Activated naive CD4-positive, alpha-beta T cell (primary cell): ENCODE results near the gene DPM1.

Source experiments
- DNase-seq, 4 experiments: peaks; one replicate each; lab custom pipeline; 2025; lab: John Stamatoyannopoulos, UW

The DPM1 gene

DNA sequence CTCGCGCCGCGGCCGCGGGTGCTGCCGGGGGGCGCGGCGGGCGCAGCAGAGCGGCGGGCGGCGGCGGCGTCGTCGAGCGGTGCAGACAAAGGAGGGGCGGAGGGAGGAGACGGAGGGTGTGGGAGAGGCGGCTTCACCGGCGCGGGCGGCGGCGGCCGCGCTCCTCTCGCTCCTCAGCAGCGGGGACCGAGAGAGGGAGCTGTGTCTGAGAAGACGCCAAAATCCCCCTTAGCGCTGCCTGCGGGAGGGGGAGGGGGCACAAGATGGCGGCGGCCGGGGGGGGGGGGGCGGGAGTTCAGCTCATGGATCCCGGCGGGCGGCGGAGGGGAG, 27.4 kb downstream of the DPM1 start:
- peak in 2 of 4 experiments; percentile 70 to 80 for DNase-seq

DNA sequence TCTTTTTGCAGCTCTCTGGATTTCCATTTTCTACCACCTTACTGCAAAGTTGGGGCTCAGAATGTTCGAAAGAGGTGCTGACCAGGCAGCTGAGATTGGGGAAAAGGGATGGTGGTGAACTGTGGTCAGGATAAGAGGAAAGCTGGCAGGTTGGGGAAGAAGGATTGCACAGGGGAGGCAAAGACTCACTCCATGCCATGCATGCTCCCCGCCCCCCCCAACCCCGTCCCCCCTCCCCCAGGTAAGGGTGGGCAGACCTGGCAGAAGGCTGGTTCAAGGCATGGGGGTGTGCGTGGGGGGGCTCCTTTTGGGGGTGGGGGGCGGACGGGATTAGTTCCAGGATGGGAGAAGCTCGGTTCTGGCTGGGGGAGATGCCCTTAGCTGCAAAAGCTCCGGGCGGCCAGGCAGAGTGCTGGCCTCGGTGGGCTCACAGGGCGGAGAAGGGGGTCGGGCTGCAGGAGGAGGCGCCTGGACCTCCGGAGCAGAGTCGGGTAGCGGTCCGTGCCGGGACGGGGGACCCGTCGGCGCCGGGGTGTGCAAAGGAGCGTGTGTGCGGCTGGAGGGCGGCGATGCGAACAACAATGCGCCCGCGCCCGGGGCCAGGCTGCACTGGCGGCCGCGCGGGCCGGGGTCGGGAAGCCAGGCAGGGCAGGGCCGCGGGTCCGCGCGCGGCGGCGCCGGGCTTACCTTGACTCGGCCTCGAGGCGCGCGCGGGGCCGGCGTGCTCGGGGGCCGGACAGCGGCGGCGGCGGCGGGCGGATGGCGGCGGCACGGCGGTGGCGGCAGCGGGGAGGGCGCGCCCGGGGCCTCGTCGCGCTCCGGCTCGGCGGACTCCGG, 28.0 kb downstream of the DPM1 start:
- DNase-seq: peak in 3 of 4 experiments; percentile 22 to 48 (median 30)

DNA sequence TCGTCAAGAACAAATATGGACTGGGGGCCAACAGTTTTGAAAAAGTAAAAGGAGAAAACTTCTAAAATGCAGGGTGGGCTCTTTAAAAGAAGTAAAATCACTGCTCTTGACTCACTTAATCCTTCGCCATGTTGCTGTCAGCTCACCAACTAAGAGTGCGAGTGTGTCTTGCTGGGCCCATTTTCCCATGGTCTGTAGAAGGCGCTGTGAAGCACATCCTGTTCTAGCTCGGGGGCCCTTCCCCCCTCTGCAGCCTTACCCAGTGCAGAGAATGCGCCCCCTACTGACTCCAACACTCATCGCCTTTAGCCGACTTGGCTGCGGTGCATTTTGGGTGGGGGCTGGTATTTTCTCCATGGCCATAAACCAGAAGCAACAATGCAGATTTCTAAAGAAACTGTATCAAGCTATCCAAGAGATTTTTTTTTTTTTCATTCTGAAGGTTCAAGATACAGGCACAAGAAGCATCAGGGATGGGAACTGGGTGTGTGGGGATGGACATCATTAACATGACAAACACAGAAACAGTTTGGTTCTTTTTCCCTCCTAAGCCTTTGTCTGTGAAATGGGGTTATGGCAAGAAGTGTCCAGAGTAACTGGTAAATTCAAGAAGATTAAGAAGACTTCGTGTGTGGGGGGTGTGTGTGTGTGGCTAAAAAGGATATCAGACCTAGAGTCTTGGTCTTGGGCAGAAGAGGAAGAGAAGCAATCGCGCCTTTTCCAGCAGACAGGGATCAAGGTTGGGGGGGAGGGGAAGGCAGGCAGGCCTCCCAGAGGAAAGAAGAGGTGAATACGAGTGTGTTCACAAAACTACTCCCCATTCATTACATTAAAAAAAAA, 28.8 kb downstream of the DPM1 start:
- peak; percentile 62 to 81 (median 70) for DNase-seq

DNA sequence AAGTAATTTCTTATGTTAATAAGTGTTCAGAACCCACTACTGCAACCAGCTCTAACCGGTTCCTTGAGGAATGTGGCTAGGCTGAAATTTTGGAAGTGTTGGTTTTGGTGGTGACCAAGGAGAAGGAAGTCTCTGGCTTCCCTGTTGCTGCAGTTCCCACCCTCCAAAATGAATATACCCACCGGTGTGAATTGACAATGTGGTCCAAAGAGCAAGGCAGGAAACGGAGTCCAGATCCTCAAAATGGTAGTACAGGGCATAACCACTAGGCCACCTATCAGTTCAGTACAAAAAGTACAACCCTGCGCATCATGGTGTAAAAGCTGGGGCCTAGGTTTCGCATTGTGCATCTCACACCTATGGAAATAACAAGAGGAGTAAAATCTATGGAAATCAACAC, 29.9 kb downstream of the DPM1 start:
- no peak for DNase-seq

DNA sequence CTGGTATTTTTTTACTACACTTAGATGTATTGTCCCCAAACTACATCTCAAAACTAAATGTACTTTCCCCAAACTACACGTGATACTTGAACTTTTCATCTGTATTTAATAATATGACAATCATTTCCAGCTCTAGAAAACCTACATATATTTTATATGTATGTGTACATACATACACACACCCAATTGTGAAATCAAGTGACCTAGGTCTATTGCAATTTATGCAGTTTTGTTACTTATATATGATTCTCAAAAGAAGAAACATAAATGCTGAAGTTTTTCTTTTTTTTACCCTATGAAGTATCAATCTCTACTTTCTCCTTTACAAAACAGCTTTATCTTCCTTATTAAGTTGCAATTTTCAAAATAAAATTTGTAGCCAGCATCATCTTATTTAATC, 31.8 kb downstream of the DPM1 start:
- no peak for DNase-seq

DNA sequence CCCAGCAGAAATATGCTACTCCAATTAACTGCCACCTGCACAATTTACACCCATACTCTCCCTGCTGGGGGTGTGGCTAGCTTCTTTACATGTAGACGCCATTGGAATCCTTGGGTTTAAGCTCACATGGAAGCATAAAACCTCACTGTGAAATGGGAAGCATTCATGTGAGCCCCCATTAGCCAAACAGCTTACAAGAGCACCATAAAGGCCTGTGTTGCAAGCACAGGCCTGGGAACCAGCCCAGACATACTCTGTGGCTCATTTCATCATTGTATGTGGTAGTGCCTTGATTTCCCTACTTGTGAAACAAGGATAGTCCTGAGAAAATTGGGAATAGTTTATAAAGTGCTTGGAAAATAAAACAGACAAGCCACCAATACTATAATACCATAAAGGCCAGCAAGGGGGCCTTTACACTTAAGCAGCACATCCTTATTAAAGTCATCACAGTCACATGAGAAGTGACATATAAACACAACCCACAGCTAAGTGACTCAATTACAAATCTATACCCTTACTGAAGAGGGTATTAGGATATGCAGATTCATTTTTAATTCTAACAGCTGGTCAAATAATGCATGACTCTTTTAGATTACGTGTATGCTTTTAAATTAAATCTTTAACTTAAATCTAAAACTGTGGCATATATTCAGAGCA, 33.9 kb downstream of the DPM1 start:
- DNase-seq: no peak

DNA sequence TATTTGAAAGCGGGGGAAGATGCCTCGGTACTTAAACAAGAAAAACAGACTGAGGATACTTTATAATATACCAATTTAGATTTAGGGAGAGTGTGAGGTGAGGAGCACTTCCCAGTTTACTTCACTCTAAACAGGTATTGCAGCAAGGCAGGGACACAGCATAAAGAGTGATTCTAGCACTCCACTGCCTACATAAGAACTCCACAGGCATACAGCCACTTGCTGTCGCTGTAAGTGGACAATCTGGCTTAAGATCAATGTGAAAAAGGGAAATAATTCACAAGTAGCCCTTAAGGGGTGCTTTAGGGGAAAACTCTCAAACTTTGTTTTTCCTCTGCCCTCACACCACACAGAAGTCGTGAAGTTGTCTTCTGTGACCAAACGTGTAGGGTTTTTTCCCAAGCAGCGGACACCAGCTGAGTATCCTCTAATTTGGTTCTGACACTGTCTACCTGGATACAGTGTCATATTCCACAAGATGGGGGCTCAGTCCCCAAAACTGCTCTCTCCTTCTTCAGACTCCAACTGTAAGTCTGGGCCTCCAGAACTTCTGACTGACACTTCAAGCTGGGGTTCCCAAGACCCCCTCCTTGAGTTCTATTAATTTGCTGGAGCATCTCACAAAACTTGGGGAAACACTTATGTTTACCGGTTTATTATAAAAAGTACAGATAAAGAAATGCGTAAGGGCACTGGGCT, 36.4 kb downstream of the DPM1 start:
- DNase-seq: no peak

DNA sequence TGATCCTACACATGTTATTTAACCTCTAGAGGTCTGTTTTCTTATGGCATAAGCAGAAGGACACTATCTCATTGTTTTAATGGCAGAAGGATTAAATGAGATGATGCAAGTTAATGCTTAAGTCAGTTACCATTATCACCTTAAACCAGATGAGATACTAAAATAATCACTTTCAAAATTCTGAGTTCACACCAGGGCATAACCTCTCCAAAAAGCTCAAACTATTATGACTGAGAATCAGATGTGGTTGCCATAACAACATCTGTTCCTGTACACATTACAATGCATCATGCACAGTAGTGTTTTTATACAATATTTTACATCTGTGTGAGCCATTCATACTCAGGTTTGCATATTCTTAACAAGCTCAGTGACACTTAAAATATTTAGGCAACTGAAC, 37.3 kb downstream of the DPM1 start:
- DNase-seq: no peak

DNA sequence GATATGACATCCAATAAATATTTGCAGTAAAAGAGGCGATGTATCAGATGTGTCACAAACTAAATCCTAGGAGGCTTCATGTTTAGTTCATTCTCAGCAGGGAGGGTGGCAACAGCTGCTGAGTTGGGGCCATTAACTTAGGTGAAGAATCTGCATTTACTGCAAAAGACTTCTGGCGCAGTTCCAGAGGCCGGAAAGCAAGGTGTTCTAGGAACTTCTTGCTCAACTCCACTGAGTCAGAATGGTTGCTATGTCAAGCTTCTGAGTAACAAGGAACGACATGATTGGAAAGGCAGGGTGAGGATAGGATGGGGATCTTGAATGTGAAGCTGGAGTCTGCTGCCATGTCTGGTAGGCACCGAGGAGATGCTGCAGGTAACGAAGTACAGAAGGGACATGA, 38.8 kb downstream of the DPM1 start:
- DNase-seq: no peak

DNA sequence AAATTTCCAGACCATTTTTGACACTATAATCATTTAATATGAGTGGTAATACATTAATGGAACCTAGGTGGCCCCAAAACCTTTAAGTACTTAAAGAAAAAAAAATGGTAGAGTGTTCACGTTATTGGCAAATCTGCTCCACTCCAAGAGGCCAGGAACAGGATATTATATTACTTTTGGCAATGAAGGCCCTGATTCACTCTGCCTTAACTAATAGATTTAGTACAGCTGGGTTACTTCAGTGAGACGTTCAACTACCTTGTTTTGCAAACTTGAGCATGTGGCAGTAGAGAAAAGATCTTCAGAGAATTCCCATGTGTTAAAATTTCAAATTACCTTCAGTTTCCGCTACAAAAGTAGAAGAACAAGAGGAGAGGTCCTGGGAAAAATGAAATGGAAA, 39.9 kb downstream of the DPM1 start:
- DNase-seq: no peak

DNA sequence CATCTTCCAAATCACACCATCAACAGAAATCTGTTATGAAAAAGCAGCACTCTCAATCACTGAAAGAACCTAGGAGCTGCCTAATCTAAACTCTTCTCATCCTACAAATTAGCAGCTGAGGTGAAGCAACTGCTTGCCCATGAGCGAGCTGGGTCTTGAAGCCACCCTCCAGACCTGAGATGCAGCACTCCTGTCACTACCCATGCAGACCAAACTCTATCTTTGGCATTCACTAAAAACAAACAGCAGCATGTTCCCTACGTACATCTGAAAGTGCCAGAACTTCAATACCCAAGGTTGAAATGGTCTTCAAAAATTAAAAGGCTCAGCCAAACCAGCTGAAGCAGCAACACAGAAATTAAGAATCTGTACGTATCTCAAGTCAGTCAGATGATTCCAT, 41.4 kb downstream of the DPM1 start:
- no peak for DNase-seq

DNA sequence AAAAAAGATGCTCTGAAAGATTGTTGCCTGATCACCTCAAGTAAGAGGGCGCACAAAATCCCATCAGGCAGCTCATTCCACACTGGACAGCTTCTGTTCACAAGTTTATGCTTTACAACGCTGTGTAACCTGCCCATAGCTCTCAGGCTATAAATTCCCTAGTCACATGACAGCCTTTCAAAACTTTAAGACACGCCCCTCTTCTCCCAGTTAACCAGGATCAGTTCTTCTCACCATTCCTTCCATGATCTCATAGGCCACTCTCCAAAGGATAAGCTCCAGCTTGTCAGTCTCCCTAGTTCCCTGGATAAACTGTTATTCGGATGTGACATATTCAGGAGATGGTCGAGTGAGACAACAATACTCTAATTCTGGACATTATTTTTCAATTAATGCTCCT, 42.1 kb downstream of the DPM1 start:
- DNase-seq: no peak

DNA sequence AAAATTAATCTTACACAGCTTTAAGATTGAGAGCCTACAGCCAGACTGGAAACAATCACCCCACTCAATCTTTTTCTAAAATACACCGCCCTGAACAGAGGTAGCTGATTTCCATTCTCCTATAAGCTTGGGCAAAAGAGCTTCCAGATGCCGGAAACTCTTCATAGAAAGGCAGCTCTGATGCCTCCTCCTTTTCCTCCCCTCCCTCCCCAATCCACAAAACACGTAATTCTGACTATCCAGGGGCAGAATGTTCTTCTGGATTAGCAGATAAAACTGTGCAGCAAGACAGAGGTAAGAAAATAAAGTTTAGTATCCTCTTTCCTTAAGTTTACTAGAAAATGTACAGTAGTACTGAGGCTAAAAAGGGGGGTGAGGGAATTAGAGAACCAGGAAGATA, 42.9 kb downstream of the DPM1 start:
- no peak for DNase-seq

DNA sequence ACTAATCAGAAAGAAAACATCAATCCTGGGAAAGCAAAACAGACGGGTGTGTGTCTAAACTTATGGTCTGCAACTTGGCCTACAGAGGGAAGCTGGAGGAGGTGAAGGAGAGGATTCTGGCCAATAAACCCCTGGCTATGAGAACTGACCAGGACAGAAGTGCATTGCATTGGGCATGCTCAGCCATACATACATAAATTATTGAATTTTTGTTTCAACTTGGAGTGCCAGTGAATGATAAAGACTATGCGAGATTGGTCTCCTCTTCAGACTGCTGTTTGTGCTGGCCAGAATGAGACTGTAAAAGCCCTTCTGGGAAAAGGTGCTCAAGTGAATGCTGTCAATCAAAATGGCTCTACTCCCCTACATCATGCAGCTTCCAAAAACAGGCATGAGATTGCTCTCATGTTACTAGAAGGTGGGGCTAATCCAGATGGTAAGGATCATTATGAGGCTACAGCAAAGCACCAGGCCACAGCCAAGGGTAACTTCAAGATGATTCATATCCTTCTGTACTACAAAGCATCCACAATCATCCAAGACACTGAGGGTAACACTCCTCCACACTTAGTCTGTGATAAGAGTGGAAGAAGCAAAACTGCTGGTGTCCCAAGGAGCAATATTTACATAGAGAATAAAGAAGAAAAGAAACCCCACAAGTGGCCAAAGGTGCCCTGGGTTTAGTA, 44.5 kb downstream of the DPM1 start:
- no peak for DNase-seq

DNA sequence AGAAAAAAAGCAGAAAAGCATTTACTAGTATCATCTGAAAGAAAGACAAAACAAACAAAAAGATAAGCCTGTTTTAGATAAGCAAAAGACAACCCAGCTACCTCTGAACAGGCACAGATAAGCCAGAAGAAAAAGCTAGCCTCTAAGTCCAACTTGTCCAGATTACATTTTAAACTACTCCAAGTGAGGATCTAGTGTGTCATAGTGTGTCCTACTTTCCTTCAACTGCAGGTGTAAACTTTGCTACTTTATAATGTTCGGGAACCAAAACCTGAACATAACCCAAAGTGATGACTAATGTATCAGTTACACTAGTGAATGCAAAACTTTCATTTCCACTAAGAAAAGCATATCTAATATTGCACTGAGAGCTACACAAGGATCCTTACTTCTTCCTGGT, 46.6 kb downstream of the DPM1 start:
- DNase-seq: no peak

DNA sequence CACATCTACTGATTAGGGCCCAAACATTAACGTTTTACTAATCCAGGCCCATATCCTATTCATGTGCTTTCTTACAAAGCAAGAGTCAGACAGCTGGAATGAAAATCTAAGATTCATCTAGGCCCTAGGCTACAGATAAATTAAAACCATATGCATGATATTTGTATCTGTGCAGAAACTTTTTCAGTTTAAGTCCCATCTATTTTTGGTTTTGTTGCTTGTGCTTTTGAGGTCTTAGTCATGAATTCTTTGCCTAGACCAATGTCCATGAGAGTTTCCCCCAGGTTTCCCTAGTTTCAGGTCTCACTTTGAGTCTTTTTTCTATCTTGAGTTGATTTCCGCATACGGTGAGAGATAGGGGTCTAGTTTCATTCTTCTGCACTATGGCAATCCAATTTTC, 47.3 kb downstream of the DPM1 start:
- no peak for DNase-seq

DNA sequence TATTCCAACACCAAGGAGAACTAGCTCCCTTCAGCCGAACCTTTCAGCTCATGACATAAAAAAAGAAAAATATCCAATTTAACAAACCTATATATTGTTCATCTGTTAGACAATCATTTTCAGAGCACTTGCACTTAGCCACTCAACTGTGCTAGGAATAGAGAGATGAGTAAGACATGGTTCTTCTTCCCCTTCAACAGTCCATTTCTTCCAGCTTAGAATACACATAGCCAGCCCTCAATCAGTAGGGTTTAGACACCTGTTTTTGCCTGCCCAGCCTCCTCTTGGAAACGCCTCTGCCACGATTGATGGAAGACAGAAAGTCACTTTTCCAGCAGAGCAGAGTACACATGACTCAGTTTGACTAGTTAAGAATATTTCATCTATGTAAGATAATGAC, 48.9 kb downstream of the DPM1 start:
- no peak for DNase-seq

DNA sequence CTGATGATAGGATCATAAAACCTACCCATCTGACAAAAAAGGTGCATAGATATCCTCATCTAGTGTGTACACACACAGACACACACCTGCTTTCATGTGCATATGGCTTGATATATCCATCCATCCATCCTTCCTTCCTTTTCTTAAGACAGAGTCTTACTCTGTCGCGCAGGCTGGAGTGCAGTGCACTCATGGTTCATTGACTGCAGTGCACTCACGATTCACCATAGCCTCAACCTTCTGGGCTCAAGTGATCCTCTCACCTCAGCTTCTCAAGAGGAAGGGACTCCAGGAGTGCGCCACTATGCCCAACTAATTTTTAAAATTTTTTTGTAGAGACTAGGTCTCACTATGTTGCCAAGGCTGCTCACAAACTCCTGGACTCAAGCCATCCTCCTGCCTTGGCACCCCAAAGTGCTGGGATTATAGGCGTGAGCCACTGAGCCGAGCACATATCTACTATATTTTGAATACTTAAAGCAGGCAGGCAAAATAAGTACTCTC, 54.2 kb downstream of the DPM1 start:
- no peak for DNase-seq

DNA sequence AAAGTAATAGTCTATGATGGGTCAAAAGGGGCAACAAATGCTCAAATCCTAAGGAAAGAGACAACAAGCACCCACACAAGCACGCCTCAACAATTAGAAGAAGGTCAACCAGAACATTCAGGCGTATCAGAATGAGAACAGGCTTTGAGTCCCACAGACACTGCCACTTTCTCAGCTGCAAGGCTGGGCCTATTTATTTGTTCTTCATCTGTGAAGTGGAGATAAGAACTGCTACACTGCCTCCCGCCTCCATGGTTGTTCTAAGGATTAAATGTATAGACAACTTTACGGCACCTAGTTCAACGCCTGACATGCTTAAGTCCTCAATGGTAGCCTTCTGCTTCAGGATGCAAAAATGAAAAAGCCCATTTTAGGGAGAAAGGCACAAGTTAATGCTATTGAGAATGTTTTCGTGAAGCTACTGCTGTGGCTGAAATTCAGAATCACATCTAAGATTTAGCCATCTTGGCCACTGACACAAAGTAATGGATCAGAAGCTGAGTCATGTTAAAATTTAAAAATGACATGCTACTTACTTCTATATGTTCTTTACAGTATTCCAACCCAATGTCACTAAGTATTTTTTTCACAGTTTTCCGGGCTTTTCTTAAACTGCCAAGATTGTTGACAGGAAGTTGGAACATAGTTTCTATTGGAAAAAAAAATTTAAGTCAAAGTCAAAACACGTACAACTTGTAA, 54.8 kb downstream of the DPM1 start:
- no peak for DNase-seq

DNA sequence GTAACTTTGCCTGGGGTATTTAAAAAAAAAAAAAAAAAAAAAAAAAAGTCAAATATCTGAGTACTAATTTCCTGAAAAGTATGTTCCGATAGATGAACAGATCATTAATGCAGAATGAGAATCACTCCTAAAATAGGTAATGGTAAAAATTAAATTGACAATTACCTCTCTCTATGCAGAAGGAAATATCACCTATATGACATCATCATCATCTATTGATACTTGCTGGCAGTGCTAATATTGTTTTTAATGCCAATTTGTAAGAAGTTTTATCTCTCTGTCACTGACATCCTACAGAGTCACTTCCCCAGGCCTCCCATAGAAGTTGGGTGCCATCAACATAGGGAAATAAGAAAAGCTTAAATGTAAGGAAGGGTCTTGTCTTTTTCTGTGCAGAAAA, 57.0 kb downstream of the DPM1 start:
- DNase-seq: no peak

DNA sequence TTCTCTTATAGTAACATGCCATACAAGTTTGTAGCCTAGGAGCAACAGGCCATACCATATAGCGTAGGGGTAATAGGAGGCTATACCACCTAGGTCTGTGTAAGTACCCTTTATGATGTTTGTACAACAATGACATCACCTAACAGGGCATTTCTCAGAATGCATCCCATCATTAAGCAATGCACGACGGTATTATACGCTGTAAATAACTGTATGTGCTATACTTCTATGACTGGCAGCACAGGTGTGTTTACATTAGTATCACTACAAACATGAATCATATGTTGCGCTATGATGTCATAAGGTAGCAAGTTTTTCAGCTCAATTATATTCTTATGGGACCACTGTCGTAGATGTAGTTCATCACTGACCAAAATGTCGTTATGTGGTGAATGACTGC, 58.1 kb downstream of the DPM1 start:
- no peak for DNase-seq
